BLaER1 (cell line): ENCODE results near the gene EZH2.

Source experiments
- H3K27ac ChIP-seq: shearing (Covaris generic); formaldehyde crosslinking; 2 replicates; pipeline ENCODE4 v1.8.1; 2022
- H3K27me3 ChIP-seq: shearing (Covaris generic); formaldehyde crosslinking; 2 replicates; pipeline ENCODE4 v1.8.1; 2022
- H3K36me3 ChIP-seq: shearing (Covaris generic); formaldehyde crosslinking; 2 replicates; pipeline ENCODE4 v1.8.1; 2022
- H3K4me1 ChIP-seq: shearing (Covaris generic); formaldehyde crosslinking; 2 replicates; pipeline ENCODE4 v1.8.1; 2022
- H3K4me2 ChIP-seq: shearing (Covaris generic); formaldehyde crosslinking; 2 replicates; pipeline ENCODE4 v1.8.1; 2022
- H3K4me3 ChIP-seq: shearing (Covaris generic); formaldehyde crosslinking; 2 replicates; pipeline ENCODE4 v1.8.1; 2022
- H3K9ac ChIP-seq: shearing (Covaris generic); formaldehyde crosslinking; 2 replicates; pipeline ENCODE4 v1.8.1; 2022
- H3K9me3 ChIP-seq: shearing (Covaris generic); formaldehyde crosslinking; 2 replicates; pipeline ENCODE4 v1.8.1; 2022
- H4K20me1 ChIP-seq: shearing (Covaris generic); formaldehyde crosslinking; 2 replicates; pipeline ENCODE4 v1.8.1; 2022
- Cebpa-rat ChIP-seq: shearing (Covaris generic); IDR thresholded peaks from 2 replicates; pipeline ENCODE4 v1.8.1; 2022

Gene EZH2

DNA sequence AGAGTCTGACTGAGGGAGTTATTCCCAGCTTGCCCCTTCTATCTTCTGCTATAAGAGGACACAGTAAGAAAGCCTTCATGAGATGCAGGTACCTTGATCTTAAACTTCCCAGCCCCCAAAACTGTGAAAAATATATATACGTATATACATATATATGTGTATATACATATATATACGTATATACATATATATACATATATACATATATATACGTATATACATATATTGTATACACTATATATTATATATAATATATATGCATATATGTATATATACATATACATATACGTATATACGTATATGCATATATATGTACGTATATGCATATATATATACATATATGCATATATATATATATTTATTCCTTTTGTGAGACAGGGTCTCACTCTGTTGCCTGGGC, 17.7 kb downstream of the EZH2 start:
- Histone ChIP-seq H3K4me2 (no peak overlapping the region), H3K4me1 (peaks cover 48% of the 10 kb centered on the region), H3K27ac (no peak overlapping the region), H4K20me1 (peaks cover 95% of the 10 kb centered on the region), H3K27me3 (no peaks in the 10 kb centered on the region), H3K36me3 (peaks cover 37% of the 10 kb centered on the region), H3K9me3 (peaks cover 42% of the 10 kb centered on the region), H3K4me3 (no peak overlapping the region), H3K9ac (no peak overlapping the region)
- TF ChIP-seq Cebpa-rat: no peak

DNA sequence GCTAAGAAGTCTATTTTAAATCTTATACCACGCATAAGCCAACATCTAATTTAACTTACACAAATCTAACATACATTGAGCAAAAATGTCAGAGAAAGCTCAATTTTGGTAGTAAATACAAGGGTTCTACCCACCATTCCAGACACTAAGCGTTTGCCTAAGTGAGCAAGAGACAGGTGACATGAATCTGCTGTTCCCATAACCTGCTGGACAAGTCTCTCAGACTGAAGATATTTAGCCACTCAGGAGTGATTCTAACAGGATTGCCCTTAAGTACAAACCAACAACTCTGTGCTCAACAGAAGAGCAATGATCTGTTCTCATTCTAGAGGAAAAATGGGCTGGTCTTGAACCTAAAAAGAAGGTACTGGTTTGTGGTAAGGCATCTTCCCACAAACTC, 18.8 kb downstream of the EZH2 start:
- Histone ChIP-seq H3K27ac (no peak overlapping the region), H3K4me1 (peaks cover 57% of the 10 kb centered on the region), H3K27me3 (no peaks in the 10 kb centered on the region), H3K4me2 (0 out of 2 replicates have a peak overlapping the region, but pooled peaks have one; percentile 19), H3K9ac (no peak overlapping the region), H4K20me1 (peaks cover 94% of the 10 kb centered on the region), H3K4me3 (no peak overlapping the region), H3K36me3 (peaks cover 31% of the 10 kb centered on the region), H3K9me3 (peaks cover 32% of the 10 kb centered on the region)
- TF ChIP-seq Cebpa-rat: no peak

DNA sequence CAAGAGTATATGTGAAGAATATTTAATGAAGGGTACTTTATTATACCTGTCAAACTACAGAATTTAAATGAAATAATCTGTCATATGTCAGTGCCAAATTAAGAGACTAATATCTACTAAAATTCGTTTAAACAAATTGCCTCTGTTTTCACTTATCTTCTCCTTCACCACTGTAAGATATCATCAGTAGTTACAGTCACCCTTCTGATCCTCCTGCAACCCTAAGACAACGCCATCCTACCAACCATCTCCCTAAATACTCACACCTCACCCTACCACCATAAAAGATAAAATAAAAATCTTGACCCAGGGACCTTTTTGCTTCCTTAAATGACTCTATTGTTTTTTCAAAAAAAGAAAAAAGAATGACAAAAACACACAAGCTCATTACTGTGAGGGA, 20.8 kb downstream of the EZH2 start:
- Histone ChIP-seq H3K27ac (0 out of 2 replicates have a peak overlapping the region, but pooled peaks have one; percentile 14), H3K4me2 (no peak overlapping the region), H3K4me3 (no peak overlapping the region), H3K9ac (no peak overlapping the region), H4K20me1 (peaks cover 99% of the 10 kb centered on the region), H3K36me3 (peaks cover 14% of the 10 kb centered on the region; the same call in 1 of the 2 replicates), H3K4me1 (peaks cover 70% of the 10 kb centered on the region), H3K27me3 (no peaks in the 10 kb centered on the region), H3K9me3 (peaks cover 14% of the 10 kb centered on the region)
- TF ChIP-seq Cebpa-rat: no peak

- H3K27ac ChIP-seq: no peak overlapping the region
- no peaks in the 10 kb centered on the region for H3K27me3 ChIP-seq
- no peak overlapping the region for H3K9ac ChIP-seq
- no peak for TF ChIP-seq Cebpa-rat
- H3K4me1 ChIP-seq: peaks cover 70% of the 10 kb centered on the region
- H3K36me3 ChIP-seq: peaks cover 5% of the 10 kb centered on the region; the same call in 1 of the 2 replicates
- peaks cover 6% of the 10 kb centered on the region for H3K9me3 ChIP-seq
- peaks cover 99% of the 10 kb centered on the region for H4K20me1 ChIP-seq
- no peak overlapping the region for H3K4me3 ChIP-seq
- peak overlapping the region; percentile 2; the same call in 1 of the 2 replicates for H3K4me2 ChIP-seq
These were observed 21.6 kb downstream of the EZH2 start for GRCh38 chr7:148862481-148862880.

GRCh38 chr7:148858489-148858888, 25.6 kb downstream of the EZH2 start:
- peaks cover 99% of the 10 kb centered on the region for H4K20me1 ChIP-seq
- H3K27ac ChIP-seq: no peak overlapping the region
- H3K9ac ChIP-seq: no peak overlapping the region
- H3K27me3 ChIP-seq: no peaks in the 10 kb centered on the region
- peaks cover 15% of the 10 kb centered on the region; the same call in 1 of the 2 replicates for H3K36me3 ChIP-seq
- H3K4me2 ChIP-seq: no peak overlapping the region
- H3K4me1 ChIP-seq: peaks cover 52% of the 10 kb centered on the region
- H3K9me3 ChIP-seq: no peaks in the 10 kb centered on the region
- no peak for TF ChIP-seq Cebpa-rat
- no peak overlapping the region for H3K4me3 ChIP-seq

- Histone ChIP-seq H3K4me3 (no peak overlapping the region), H3K27ac (no peak overlapping the region), H3K27me3 (no peaks in the 10 kb centered on the region), H3K4me1 (peaks cover 36% of the 10 kb centered on the region), H3K9ac (no peak overlapping the region), H3K36me3 (peaks cover 21% of the 10 kb centered on the region), H3K4me2 (no peak overlapping the region), H3K9me3 (no peaks in the 10 kb centered on the region), H4K20me1 (peaks cover 99% of the 10 kb centered on the region)
- TF ChIP-seq Cebpa-rat: no peak
These were observed 27.2 kb downstream of the EZH2 start for GRCh38 chr7:148856891-148857290.

GRCh38 chr7:148856578-148856881, 27.6 kb downstream of the EZH2 start:
- no peak overlapping the region for H3K4me2 ChIP-seq
- H3K4me1 ChIP-seq: peaks cover 36% of the 10 kb centered on the region
- no peaks in the 10 kb centered on the region for H3K27me3 ChIP-seq
- H3K27ac ChIP-seq: no peak overlapping the region
- H4K20me1 ChIP-seq: peaks cover 99% of the 10 kb centered on the region
- H3K9ac ChIP-seq: no peak overlapping the region
- no peak overlapping the region for H3K4me3 ChIP-seq
- TF ChIP-seq Cebpa-rat: no peak
- H3K9me3 ChIP-seq: no peaks in the 10 kb centered on the region
- peaks cover 21% of the 10 kb centered on the region for H3K36me3 ChIP-seq

GRCh38 chr7:148854983-148855382, 29.1 kb downstream of the EZH2 start:
- no peak for TF ChIP-seq Cebpa-rat
- Histone ChIP-seq H3K27me3 (no peaks in the 10 kb centered on the region), H4K20me1 (peaks cover 100% of the 10 kb centered on the region), H3K9ac (no peak overlapping the region), H3K4me2 (no peak overlapping the region), H3K4me1 (peaks cover 26% of the 10 kb centered on the region), H3K9me3 (no peaks in the 10 kb centered on the region), H3K36me3 (peaks cover 21% of the 10 kb centered on the region), H3K4me3 (no peak overlapping the region), H3K27ac (no peak overlapping the region)

DNA sequence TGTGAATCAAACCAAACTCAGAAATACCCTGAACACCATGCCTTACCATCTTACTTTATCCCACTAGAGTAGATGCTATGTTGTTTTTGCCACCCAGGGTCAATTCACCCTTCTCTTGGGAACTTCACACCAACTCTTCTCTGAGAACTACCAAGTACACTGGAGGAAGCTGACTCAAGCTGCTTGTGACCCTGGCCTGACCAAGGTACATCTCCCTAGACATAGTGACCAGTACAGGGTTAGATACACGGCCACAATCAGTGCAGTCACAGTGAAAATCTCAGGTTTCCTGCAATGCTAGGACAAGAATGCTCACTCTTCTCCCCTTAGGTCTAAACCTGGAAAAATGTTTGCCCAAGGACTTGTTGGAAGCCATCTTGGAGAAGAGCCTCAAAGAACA, 31.8 kb downstream of the EZH2 start:
- Histone ChIP-seq H3K4me3 (no peak overlapping the region), H3K4me1 (peaks cover 41% of the 10 kb centered on the region), H3K9ac (no peak overlapping the region), H3K4me2 (no peak overlapping the region), H3K27ac (no peak overlapping the region), H3K27me3 (no peaks in the 10 kb centered on the region), H4K20me1 (peaks cover 100% of the 10 kb centered on the region), H3K36me3 (peaks cover 21% of the 10 kb centered on the region), H3K9me3 (no peaks in the 10 kb centered on the region)
- TF ChIP-seq Cebpa-rat: no peak

DNA sequence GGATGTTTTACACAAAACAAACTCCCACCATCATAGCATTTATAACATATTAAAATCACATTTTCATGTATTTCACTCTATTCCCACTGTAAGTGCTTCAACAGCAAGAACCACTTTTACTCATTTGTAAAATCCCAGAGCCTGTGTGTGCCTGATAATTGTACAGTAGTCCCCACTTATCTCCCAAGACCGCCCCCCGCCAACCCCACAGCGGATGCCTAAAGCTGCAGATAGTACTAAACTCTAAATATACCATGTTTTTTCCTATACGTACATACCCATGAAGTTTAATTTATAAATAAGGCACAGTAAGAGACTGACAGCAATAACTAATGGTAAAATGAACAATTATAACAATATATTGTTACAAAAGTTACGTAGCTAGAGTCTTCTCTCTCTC, 33.5 kb downstream of the EZH2 start:
- H4K20me1 ChIP-seq: peaks cover 100% of the 10 kb centered on the region
- H3K27ac ChIP-seq: no peak overlapping the region

More for the DNA sequence above, 33.5 kb downstream of the EZH2 start:
- H3K4me3 ChIP-seq: no peak overlapping the region
- H3K36me3 ChIP-seq: peaks cover 25% of the 10 kb centered on the region
- H3K4me2 ChIP-seq: no peak overlapping the region
- peaks cover 45% of the 10 kb centered on the region for H3K4me1 ChIP-seq
- no peaks in the 10 kb centered on the region for H3K9me3 ChIP-seq
- no peak overlapping the region for H3K9ac ChIP-seq
- TF ChIP-seq Cebpa-rat: no peak
- no peaks in the 10 kb centered on the region for H3K27me3 ChIP-seq
